HL-60 (cell line): ENCODE measurements around the gene CTDNEP1.

ENCODE experiments used
- POLR2AphosphoS5 ChIP-seq: IDR thresholded peaks from 2 replicates; pipeline ENCODE4 v1.6.1; 2012; ENCODE audit warnings: low read depth
- TF ChIP-seq, protein P1 (sequence below): IDR thresholded peaks from one replicate; pipeline ENCODE4 v1.5.1; 2011; ENCODE audit warnings: low read length, control low read depth, inconsistent platforms; ENCODE audit not compliant: insufficient read depth

DNA sequence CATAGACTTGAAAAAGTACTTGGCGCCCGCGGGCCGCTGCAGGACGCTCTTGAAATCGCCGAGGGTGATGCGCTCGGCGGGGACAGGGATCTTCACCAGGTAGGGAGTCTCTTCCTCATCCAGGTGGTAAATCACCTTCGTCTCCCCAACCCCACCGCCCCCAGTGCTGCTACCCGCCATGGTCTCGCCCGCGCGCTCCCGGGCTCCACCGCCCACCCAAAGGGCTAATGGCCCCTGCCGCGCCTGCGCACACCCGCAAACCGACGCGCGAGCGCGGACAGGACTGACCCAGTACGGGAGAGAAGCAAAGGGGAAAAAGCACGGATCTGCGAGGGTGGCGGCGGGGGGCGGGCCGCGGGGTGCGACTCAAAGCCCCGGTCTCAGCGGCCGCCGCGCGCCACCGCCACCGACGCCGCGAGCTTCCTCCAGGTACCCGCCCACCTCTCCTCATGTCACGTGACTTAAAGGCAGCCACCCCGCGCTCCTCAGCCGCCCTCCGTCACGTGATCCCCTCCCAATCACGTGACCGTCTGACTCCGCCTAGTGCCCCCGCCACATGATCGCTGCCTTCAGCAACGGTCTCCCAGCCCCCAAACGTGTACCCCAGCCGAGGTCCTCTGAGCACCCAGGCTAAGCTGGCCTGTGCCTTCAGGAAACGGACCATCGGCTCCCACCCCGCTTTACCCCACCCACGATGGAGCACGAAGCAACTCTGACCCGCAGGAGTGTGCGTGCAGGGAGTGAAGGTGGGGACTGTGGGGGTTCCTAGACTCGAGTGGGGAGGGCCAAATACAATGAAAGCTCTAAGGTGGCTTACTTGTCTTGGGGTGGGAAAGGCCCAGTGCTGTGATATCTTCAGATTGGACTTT lies 17.2 kb downstream of the CTDNEP1 start, which contains the start of gene DVL2:
- TF ChIP-seq, protein P1, sequence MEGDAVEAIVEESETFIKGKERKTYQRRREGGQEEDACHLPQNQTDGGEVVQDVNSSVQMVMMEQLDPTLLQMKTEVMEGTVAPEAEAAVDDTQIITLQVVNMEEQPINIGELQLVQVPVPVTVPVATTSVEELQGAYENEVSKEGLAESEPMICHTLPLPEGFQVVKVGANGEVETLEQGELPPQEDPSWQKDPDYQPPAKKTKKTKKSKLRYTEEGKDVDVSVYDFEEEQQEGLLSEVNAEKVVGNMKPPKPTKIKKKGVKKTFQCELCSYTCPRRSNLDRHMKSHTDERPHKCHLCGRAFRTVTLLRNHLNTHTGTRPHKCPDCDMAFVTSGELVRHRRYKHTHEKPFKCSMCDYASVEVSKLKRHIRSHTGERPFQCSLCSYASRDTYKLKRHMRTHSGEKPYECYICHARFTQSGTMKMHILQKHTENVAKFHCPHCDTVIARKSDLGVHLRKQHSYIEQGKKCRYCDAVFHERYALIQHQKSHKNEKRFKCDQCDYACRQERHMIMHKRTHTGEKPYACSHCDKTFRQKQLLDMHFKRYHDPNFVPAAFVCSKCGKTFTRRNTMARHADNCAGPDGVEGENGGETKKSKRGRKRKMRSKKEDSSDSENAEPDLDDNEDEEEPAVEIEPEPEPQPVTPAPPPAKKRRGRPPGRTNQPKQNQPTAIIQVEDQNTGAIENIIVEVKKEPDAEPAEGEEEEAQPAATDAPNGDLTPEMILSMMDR, result no peak
- peak; percentile 80; the same call in 1 of the 2 replicates for TF ChIP-seq POLR2AphosphoS5
